Kidney epithelial cell (primary cell): ENCODE data around the gene ST6GALNAC3. TPM values are rescaled to one million over a fixed set of nuclear protein-coding genes. Genes with fewer than 3 reads are reported as not detected.

Source experiments
- DNase-seq: peaks from one replicate; pipeline ENCODE4 v3.0.0-alpha.2; 2010; ENCODE audit warnings: low read depth
- H3K27me3 ChIP-seq: 2 replicates; pipeline ENCODE4 v1.6.0; 2011; ENCODE audit warnings: low read length; ENCODE audit not compliant: control insufficient read depth, insufficient read depth
- H3K36me3 ChIP-seq: 2 replicates; pipeline ENCODE4 v1.5.1; 2011; ENCODE audit warnings: low read length; ENCODE audit not compliant: control insufficient read depth, insufficient read depth
- H3K4me3 ChIP-seq: 2 replicates; pipeline ENCODE4 v1.5.1; 2011; ENCODE audit warnings: low read depth, mild to moderate bottlenecking, control low read depth, low read length
- CTCF ChIP-seq: IDR thresholded peaks from 2 replicates; pipeline ENCODE4 v1.5.1; 2011; ENCODE audit warnings: mild to moderate bottlenecking, moderate library complexity, low read length, control low read depth, inconsistent platforms; ENCODE audit not compliant: insufficient read depth, poor library complexity, severe bottlenecking
- total RNA-seq: library from RNA; depleted of rRNA; stranded (reverse); fragments of >200 nt; gene quantifications from 2 replicates; pipeline ENCODE4 v1.2.3, GENCODE V29; 2015

ST6GALNAC3 gene
- total RNA-seq, 1 donor from 2014 or later = 4.1 TPM

- DNase-seq = no peak
- TF ChIP-seq CTCF = no peak
- Histone ChIP-seq H3K36me3 (no peaks in the 10 kb centered on the region), H3K27me3 (no peaks in the 10 kb centered on the region), H3K4me3 (no peak overlapping the region)
Measured at GRCh38 chr1:76191561-76191960, 117.0 kb downstream of the ST6GALNAC3 start.

GRCh38 chr1:76198452-76198851 is 123.9 kb downstream of the ST6GALNAC3 start:
- Histone ChIP-seq H3K36me3 (no peaks in the 10 kb centered on the region), H3K27me3 (no peaks in the 10 kb centered on the region), H3K4me3 (no peak overlapping the region)
- DNase-seq = no peak
- TF ChIP-seq CTCF = no peak

DNA sequence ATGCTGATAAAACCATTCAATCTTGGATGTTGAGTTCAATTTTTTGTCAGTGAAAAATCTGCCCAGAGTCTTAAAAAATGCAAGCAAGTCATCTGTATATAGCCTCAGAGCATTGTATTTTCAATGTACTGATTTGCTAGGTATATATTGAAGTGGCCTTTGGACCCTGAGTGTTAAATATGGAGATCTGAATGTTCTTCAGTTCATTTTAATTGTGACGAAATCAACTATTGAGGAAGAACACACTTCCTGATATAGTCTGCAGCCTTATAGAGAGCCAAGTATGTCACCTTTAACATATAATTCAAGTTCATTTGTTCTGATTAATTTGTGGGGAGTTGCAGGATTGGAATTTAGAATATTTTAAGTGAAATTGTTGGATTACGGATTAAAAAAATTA is 128.1 kb downstream of the ST6GALNAC3 start:
- H3K36me3 ChIP-seq = no peaks in the 10 kb centered on the region
- no peak for DNase-seq
- TF ChIP-seq CTCF = no peak
- H3K27me3 ChIP-seq = no peaks in the 10 kb centered on the region
- H3K4me3 ChIP-seq = no peak overlapping the region

DNA sequence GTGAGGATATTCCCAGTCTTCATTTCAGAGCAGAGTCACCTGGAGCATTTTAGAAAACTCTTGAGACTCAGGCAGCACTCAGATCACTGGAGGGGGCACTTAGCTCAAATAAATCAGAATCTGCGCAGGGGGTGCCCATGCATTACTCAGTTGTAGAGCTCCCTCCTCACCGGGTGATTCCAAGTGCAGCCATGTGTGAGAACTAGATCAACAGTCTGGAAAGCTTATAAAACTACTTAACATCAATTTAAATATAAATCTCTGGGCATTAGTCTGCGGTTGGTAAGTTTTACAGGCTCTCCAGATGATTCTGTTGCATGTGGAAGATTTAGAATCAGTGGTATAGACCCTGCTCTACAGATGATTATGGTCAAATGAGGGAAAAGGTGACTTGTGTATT is 128.6 kb downstream of the ST6GALNAC3 start:
- no peaks in the 10 kb centered on the region for H3K36me3 ChIP-seq
- no peak for TF ChIP-seq CTCF
- H3K27me3 ChIP-seq = no peaks in the 10 kb centered on the region
- DNase-seq = no peak
- no peak overlapping the region for H3K4me3 ChIP-seq

DNA sequence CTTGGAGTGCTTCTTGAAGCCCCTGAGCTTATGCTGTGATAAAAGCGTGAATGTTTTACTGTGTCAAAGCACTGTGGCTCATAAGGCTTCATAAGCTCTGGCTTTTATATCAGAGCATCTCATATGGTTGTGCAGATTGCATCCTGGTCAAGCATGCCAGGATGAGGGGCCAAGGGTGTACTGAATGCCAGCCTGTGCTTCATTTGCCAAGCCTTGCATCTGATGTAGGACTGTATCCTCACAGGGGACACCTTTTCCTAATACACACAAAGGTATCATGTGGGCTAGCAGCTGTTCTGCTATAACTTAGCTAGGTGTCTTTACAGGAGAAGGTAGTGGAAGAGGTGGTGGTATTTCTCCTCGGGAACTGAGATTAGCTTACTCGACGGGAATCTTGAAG is 134.7 kb downstream of the ST6GALNAC3 start:
- Histone ChIP-seq H3K4me3 (no peak overlapping the region), H3K27me3 (no peaks in the 10 kb centered on the region), H3K36me3 (no peaks in the 10 kb centered on the region)
- DNase-seq = no peak
- TF ChIP-seq CTCF = no peak

GRCh38 chr1:76209648-76210047 is 135.1 kb downstream of the ST6GALNAC3 start:
- Histone ChIP-seq H3K4me3 (no peak overlapping the region), H3K36me3 (no peaks in the 10 kb centered on the region), H3K27me3 (no peaks in the 10 kb centered on the region)
- DNase-seq = no peak
- no peak for TF ChIP-seq CTCF
